GM12878 (cell line): ENCODE data around the gene LRP2BP.

Experiments used
- CREM ChIP-seq: IDR thresholded peaks from 2 replicates; pipeline ENCODE4 v1.6.1; 2014; ENCODE audit warnings: antibody characterized with exemption, low read depth
- ZZZ3 ChIP-seq: IDR thresholded peaks from 2 replicates; pipeline ENCODE4 v1.6.1; 2011; ENCODE audit warnings: low read depth; ENCODE audit not compliant: control insufficient read depth, insufficient read length

- no peak for TF ChIP-seq ZZZ3
- no peak for TF ChIP-seq CREM
Observed at GRCh38 chr4:185404031-185404430, 8.3 kb upstream of the LRP2BP start.
